K562 (cell line): Measurements from ENCODE around the gene SRC.

Source experiments
- NBN ChIP-seq: fragments of 450-650 bp; IDR thresholded peaks from 2 replicates; pipeline ENCODE4 v1.6.1; 2016; ENCODE audit warnings: low read depth, mild to moderate bottlenecking
- NR2F6 ChIP-seq: fragments of 450-650 bp; formaldehyde crosslinking; IDR thresholded peaks from 2 replicates; pipeline ENCODE4 v1.4.0; 2020; ENCODE audit warnings: mild to moderate bottlenecking
- RAD21 ChIP-seq, 2 experiments: fragments of 250-450 bp in 1 of 2; fragments of 450-650 bp in 1 of 2; sonication (Bioruptor Pico) in 1 of 2; formaldehyde crosslinking in 1 of 2; IDR thresholded peaks in 1 of 2; conservative IDR thresholded peaks in 1 of 2; 2 replicates each; pipeline versions ENCODE4 v1.4.0 to v1.8.0; 2020 to 2022; ENCODE audit warnings: mild to moderate bottlenecking in 2 of 2, moderate library complexity in 1 of 2
- SMC3 ChIP-seq: conservative IDR thresholded peaks from 2 replicates; pipeline ENCODE4 v1.6.1; 2011; ENCODE audit warnings: low read depth, low read length, improper control_type of control experiment; ENCODE audit not compliant: insufficient read depth
- ZKSCAN8 ChIP-seq: fragments of 200-800 bp; sonication (Bioruptor generic); IDR thresholded peaks from 2 replicates; pipeline ENCODE4 v1.6.1; 2016; ENCODE audit warnings: missing genetic modification characterization, missing compliant biosample characterization
- TF ChIP-seq, protein P1 (sequence below), 3 experiments: IDR thresholded peaks in 2 of 3; conservative IDR thresholded peaks in 1 of 3; 2 replicates each; pipeline ENCODE4 v1.5.1; 2011 to 2012; ENCODE audit warnings: low read length in 3 of 3, mild to moderate bottlenecking in 3 of 3, control low read depth in 2 of 3, improper control_type of control experiment in 1 of 3, inconsistent platforms in 1 of 3, low read depth in 1 of 3, mixed read lengths in 1 of 3, moderate library complexity in 1 of 3; ENCODE audit not compliant: insufficient read depth in 2 of 3
- TF ChIP-seq, protein P2 (sequence below): fragments of 250-450 bp; sonication (Bioruptor Pico); IDR thresholded peaks from 2 replicates; pipeline ENCODE4 v1.9.0; 2021; ENCODE audit warnings: mild to moderate bottlenecking

DNA sequence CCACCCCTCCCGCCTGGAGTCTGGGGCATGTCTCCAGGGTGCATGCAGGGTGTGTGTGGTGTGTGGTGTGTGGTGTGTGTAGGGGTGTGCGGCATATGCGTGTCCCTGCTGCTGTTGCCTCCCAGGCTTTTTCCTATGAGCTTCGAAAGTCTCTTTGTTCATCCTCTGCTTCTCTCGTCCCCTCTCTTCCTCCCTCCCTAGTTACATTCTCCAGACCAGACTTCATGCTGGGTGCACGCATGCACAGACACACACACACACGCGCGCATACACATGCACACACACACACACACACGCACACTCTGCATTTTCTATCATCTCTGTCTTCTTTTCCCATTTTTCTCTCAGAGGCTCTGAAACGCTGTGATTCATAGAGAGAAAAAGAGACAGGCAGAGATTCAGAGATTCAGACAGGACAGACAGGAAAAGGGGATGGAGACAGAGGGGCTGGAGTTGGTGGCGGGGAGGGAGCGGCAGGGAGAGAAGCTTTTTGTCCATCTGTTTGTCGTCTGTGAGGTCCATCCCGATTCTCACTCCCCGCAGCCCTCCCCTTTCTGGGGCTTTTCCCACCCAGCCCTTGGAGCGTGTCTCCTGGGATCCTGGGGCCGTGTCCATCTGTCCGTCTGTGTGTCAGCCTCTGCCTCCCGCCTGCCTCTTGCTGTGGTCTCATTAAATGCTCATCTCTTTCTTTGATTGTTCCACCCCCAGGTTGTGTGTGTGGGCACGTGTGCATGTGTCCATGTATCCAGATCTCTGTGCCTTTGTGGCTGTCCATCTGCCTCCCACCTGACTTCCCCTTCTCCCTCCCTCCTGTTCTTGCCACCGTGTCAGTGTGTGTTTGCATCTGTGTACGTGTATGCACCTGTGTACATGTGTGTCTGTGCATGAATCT is 62.6 kb downstream of the SRC start:
- TF ChIP-seq, protein P1, sequence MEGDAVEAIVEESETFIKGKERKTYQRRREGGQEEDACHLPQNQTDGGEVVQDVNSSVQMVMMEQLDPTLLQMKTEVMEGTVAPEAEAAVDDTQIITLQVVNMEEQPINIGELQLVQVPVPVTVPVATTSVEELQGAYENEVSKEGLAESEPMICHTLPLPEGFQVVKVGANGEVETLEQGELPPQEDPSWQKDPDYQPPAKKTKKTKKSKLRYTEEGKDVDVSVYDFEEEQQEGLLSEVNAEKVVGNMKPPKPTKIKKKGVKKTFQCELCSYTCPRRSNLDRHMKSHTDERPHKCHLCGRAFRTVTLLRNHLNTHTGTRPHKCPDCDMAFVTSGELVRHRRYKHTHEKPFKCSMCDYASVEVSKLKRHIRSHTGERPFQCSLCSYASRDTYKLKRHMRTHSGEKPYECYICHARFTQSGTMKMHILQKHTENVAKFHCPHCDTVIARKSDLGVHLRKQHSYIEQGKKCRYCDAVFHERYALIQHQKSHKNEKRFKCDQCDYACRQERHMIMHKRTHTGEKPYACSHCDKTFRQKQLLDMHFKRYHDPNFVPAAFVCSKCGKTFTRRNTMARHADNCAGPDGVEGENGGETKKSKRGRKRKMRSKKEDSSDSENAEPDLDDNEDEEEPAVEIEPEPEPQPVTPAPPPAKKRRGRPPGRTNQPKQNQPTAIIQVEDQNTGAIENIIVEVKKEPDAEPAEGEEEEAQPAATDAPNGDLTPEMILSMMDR (IDR thresholded peaks at IDR 0.05 in 2 of 3, conservative IDR thresholded peaks at IDR 0.05 in 1 of 3; ENCODE audit: insufficient read depth in 2 of 3, low read depth in 1 of 3, low read length in 3 of 3), result no peak
- TF ChIP-seq SMC3 (no peak), NBN (no peak), ZKSCAN8 (CRISPR knock-in tag) (no peak), NR2F6 (CRISPR knock-in tag) (no peak), RAD21 (CRISPR knock-in tag; conservative IDR thresholded peaks at IDR 0.05 in 1 of 2, IDR thresholded peaks at IDR 0.05 in 1 of 2) (no peak)
- TF ChIP-seq, protein P2, sequence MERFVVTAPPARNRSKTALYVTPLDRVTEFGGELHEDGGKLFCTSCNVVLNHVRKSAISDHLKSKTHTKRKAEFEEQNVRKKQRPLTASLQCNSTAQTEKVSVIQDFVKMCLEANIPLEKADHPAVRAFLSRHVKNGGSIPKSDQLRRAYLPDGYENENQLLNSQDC, result no peak
